Panc1 (cell line): ENCODE results near the gene DAB1. TPM values are rescaled to one million over a fixed set of nuclear protein-coding genes. Genes with fewer than 3 reads are reported as not detected.

Experiments used
- ATAC-seq: fragments of 200-7000 bp; cut with Tn5 transposase; 2 replicates; pipeline ENCODE4 v1.9.1; 2020; ENCODE audit warnings: mild to moderate bottlenecking, moderate library complexity
- BruUV-seq: library from RNA; stranded (reverse); fragments of 400-500 nt; replicated peaks from 2 replicates; lab custom pipeline; 2021; lab: Mats Ljungman, UMichigan
- CTCF ChIA-PET: fragments of 300-600 bp; sonication (Branson Sonifier 250); formaldehyde crosslinking; loops from one replicate; lab custom pipeline; 2022; ENCODE audit warnings: antibody characterized with exemption; lab: Charles Lee
- POLR2A ChIA-PET: fragments of 300-600 bp; sonication (Branson Sonifier 250); formaldehyde crosslinking; loops from one replicate; lab custom pipeline; 2022; ENCODE audit warnings: antibody characterized with exemption; lab: Charles Lee
- DNase-seq: peaks from one replicate; pipeline ENCODE4 v3.0.0-alpha.2; 2010; ENCODE audit warnings: low read depth, low spot score
- H3K27ac ChIP-seq: 2 replicates; pipeline ENCODE4 v1.5.1; 2011; ENCODE audit warnings: mild to moderate bottlenecking, low read length, inconsistent platforms
- H3K27me3 ChIP-seq: fragments of 200-500 bp; sonication (Bioruptor generic); 2 replicates; pipeline ENCODE4 v1.6.0; 2014; ENCODE audit warnings: low read length, inconsistent platforms; ENCODE audit not compliant: control insufficient read depth, insufficient read depth
- H3K36me3 ChIP-seq: fragments of 200-500 bp; sonication (Bioruptor generic); 2 replicates; pipeline ENCODE4 v1.5.1; 2014; ENCODE audit warnings: inconsistent platforms, mild to moderate bottlenecking, low read length, moderate library complexity; ENCODE audit not compliant: control insufficient read depth, insufficient read depth
- H3K4me1 ChIP-seq: 2 replicates; pipeline ENCODE4 v1.5.1; 2011; ENCODE audit warnings: inconsistent platforms, mild to moderate bottlenecking, low read length, moderate library complexity; ENCODE audit not compliant: control insufficient read depth, insufficient read depth
- H3K4me3 ChIP-seq, 2 experiments: 2 replicates each; pipeline ENCODE4 v1.5.1; 2011 to 2012; ENCODE audit warnings: low read depth in 2 of 2, low read length in 2 of 2, mild to moderate bottlenecking in 2 of 2, inconsistent platforms in 1 of 2, moderate library complexity in 1 of 2
- H3K9me3 ChIP-seq: fragments of 200-500 bp; sonication (Bioruptor generic); 2 replicates; pipeline ENCODE4 v1.5.1; 2014; ENCODE audit warnings: low read depth, mild to moderate bottlenecking, inconsistent platforms, low read length, moderate library complexity; ENCODE audit not compliant: control insufficient read depth, insufficient read depth
- POLR2AphosphoS5 ChIP-seq: IDR thresholded peaks from 2 replicates; pipeline ENCODE4 v1.6.1; 2012; ENCODE audit warnings: mild to moderate bottlenecking, low read depth, low read length, moderate library complexity
- SIN3A ChIP-seq: IDR thresholded peaks from 2 replicates; pipeline ENCODE4 v1.6.1; 2012; ENCODE audit warnings: low read depth, mild to moderate bottlenecking, low read length, moderate library complexity, borderline replicate concordance; ENCODE audit not compliant: insufficient read depth
- TCF7L2 ChIP-seq: IDR thresholded peaks from 2 replicates; pipeline ENCODE4 v1.6.1; 2011; ENCODE audit warnings: mild to moderate bottlenecking, low read depth, low read length, inconsistent platforms
- in situ Hi-C: cut with HindIII; loops from 2 replicates; pipeline ENCODE4 v1.10.0; 2016; ENCODE audit warnings: low sequenced_read_pairs, low pct_unique_long_range_greater_than_20kb
- intact Hi-C: fragments of 100-400 bp; cut with micrococcal nuclease; formaldehyde crosslinking; loops from one replicate; pipeline ENCODE4 v1.10.0; 2022; ENCODE audit not compliant: unreplicated experiment
- total RNA-seq: library from RNA; stranded (reverse); gene quantifications from one replicate; pipeline ENCODE4 v1.2.1, GENCODE V29; 2021; ENCODE audit not compliant: unreplicated experiment
- TF ChIP-seq, protein P1 (sequence below): fragments of 450-650 bp; IDR thresholded peaks from 2 replicates; pipeline ENCODE4 v1.5.1; 2017; ENCODE audit warnings: mild to moderate bottlenecking
- TF ChIP-seq, protein P2 (sequence below), 2 experiments: IDR thresholded peaks; 2 replicates each; pipeline ENCODE4 v1.6.1; 2011 to 2012; ENCODE audit warnings: low read depth in 2 of 2, control low read depth in 1 of 2, low read length in 1 of 2, mild to moderate bottlenecking in 1 of 2, moderate library complexity in 1 of 2; ENCODE audit not compliant: insufficient read depth in 1 of 2

The DAB1 gene
- total RNA-seq, 1 experiment from 2014 or later = 0.05 TPM

DNA sequence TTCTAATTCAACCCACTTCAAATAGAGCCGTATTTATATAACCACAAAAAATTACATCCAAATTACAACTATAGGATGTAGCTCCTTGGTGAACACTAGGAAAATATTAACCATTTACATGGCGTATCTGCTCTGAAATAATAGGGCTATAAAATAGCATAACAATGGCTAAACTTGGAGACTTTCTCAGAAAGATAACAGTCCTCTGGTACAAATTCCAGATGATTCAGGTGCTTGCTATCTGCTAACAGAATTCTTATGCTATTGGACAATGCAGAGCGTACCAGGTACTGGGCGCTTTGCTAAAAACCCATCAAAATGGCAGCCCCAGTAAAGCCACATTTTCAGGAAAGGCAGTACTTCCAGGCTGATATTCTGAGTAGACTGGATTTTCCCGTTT lies 248.4 kb downstream of the DAB1 start:
- no peak for ATAC-seq
- TF ChIP-seq, protein P1, sequence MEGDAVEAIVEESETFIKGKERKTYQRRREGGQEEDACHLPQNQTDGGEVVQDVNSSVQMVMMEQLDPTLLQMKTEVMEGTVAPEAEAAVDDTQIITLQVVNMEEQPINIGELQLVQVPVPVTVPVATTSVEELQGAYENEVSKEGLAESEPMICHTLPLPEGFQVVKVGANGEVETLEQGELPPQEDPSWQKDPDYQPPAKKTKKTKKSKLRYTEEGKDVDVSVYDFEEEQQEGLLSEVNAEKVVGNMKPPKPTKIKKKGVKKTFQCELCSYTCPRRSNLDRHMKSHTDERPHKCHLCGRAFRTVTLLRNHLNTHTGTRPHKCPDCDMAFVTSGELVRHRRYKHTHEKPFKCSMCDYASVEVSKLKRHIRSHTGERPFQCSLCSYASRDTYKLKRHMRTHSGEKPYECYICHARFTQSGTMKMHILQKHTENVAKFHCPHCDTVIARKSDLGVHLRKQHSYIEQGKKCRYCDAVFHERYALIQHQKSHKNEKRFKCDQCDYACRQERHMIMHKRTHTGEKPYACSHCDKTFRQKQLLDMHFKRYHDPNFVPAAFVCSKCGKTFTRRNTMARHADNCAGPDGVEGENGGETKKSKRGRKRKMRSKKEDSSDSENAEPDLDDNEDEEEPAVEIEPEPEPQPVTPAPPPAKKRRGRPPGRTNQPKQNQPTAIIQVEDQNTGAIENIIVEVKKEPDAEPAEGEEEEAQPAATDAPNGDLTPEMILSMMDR = no peak
- no peak for TF ChIP-seq SIN3A
- no peak for TF ChIP-seq POLR2AphosphoS5
- TF ChIP-seq, protein P2, sequence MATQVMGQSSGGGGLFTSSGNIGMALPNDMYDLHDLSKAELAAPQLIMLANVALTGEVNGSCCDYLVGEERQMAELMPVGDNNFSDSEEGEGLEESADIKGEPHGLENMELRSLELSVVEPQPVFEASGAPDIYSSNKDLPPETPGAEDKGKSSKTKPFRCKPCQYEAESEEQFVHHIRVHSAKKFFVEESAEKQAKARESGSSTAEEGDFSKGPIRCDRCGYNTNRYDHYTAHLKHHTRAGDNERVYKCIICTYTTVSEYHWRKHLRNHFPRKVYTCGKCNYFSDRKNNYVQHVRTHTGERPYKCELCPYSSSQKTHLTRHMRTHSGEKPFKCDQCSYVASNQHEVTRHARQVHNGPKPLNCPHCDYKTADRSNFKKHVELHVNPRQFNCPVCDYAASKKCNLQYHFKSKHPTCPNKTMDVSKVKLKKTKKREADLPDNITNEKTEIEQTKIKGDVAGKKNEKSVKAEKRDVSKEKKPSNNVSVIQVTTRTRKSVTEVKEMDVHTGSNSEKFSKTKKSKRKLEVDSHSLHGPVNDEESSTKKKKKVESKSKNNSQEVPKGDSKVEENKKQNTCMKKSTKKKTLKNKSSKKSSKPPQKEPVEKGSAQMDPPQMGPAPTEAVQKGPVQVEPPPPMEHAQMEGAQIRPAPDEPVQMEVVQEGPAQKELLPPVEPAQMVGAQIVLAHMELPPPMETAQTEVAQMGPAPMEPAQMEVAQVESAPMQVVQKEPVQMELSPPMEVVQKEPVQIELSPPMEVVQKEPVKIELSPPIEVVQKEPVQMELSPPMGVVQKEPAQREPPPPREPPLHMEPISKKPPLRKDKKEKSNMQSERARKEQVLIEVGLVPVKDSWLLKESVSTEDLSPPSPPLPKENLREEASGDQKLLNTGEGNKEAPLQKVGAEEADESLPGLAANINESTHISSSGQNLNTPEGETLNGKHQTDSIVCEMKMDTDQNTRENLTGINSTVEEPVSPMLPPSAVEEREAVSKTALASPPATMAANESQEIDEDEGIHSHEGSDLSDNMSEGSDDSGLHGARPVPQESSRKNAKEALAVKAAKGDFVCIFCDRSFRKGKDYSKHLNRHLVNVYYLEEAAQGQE (IDR thresholded peaks at IDR 0.05; ENCODE audit: insufficient read depth in 1 of 2, low read depth in 2 of 2, low read length in 1 of 2) = no peak
- TF ChIP-seq TCF7L2 = no peak
- no peak for DNase-seq
- ChIA-PET CTCF (no interaction called here), POLR2A (no interaction called here)
- no peaks in the 10 kb centered on the region for H3K4me1 ChIP-seq
- H3K27me3 ChIP-seq = no peaks in the 10 kb centered on the region
- in situ Hi-C loops = no loop called here
- BruUV-seq = no TSS peak
- H3K9me3 ChIP-seq = no peaks in the 10 kb centered on the region
- no peaks in the 10 kb centered on the region for H3K36me3 ChIP-seq
- no peak overlapping the region for H3K27ac ChIP-seq
- intact Hi-C loops = no loop called here
- H3K4me3 ChIP-seq = no peak overlapping the region

DNA sequence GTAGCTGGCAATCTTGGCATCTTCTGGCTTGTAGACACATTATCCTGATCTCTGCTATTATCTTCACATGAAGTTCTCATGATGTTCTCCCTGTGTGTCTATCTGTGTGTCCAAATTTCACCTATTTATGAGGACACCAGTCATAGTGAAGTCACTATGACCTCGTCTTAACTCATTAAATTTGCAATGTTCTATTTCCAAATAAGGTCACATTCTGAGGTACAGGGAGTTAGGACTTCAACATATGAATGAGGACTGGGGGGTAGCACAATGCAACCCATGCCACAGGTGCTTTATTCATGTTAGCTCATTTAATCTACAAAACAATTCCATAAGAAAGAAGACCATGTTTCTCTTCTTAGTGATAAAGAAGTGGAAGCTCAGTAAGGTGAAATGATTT lies 251.8 kb downstream of the DAB1 start:
- ChIA-PET CTCF (no interaction called here), POLR2A (no interaction called here)
- DNase-seq (no peak), ATAC-seq (no peak)
- intact Hi-C loops = no loop called here
- no peaks in the 10 kb centered on the region for H3K36me3 ChIP-seq
- no peak overlapping the region for H3K4me3 ChIP-seq
- no peak overlapping the region for H3K27ac ChIP-seq
- in situ Hi-C loops = no loop called here
- no peaks in the 10 kb centered on the region for H3K9me3 ChIP-seq
- no peaks in the 10 kb centered on the region for H3K4me1 ChIP-seq
- no TSS peak for BruUV-seq
- no peaks in the 10 kb centered on the region for H3K27me3 ChIP-seq
- TF ChIP-seq SIN3A = no peak
- no peak for TF ChIP-seq POLR2AphosphoS5
- TF ChIP-seq TCF7L2 = no peak
- TF ChIP-seq, protein P2 (IDR thresholded peaks at IDR 0.05; ENCODE audit: insufficient read depth in 1 of 2, low read depth in 2 of 2, low read length in 1 of 2) = no peak
- TF ChIP-seq, protein P1 = no peak
